ENCODE measurements around the gene GRIN1. TPM values are rescaled to one million over a fixed set of nuclear protein-coding genes. Genes with fewer than 3 reads are reported as not detected.

The GRIN1 gene
- total and polyA plus RNA-seq, 8 donors = 0.25 to 0.55 (median 0.31) TPM; not detected in 5

- WGBS, 5 donors = 83 to 89% (median 89%) methylated on average over 32 to 49 of the region's 49 CpGs
- no peak for TF ChIP-seq EP300 (IDR thresholded peaks at IDR 0.05)
- TF ChIP-seq POLR2AphosphoS5 (IDR thresholded peaks at IDR 0.05) = no peak
- TF ChIP-seq POLR2A (IDR thresholded peaks at IDR 0.05) = no peak
- TF ChIP-seq CTCF (IDR thresholded peaks at IDR 0.05) = no peak
- Histone ChIP-seq H3K9me3 (no peaks in the 10 kb centered on the region), H3K4me3 (no peak overlapping the region), H3K27me3 (no peaks in the 10 kb centered on the region), H3K4me1 (peaks cover 12 to 23% (median 20%) of the 10 kb centered on the region in 4 donors), H3K36me3 (peaks cover 10 to 61% (median 40%) of the 10 kb centered on the region in 4 donors), H3K27ac (no peak overlapping the region)
- DNase-seq = no peak
- intact Hi-C loops (cut with DNase I; ENCODE audit: low total_unique reads) = no loop called here
These were observed 74.5 kb downstream of the GRIN1 start for GRCh38 chr9:137213160-137214060.

GRCh38 chr9:137214620-137215019 lies 75.7 kb downstream of the GRIN1 start:
- no peak for TF ChIP-seq EP300 (IDR thresholded peaks at IDR 0.05)
- H3K36me3 ChIP-seq = peaks cover 10 to 53% (median 30%) of the 10 kb centered on the region in 4 donors
- DNase-seq = no peak
- no peak overlapping the region for H3K27ac ChIP-seq
- peaks cover 14 to 35% (median 32%) of the 10 kb centered on the region in 4 donors for H3K4me1 ChIP-seq
- intact Hi-C loops (cut with DNase I; ENCODE audit: low total_unique reads) = no loop called here
- H3K4me3 ChIP-seq = no peak overlapping the region
- no peaks in the 10 kb centered on the region for H3K27me3 ChIP-seq
- no peaks in the 10 kb centered on the region for H3K9me3 ChIP-seq
- WGBS, 5 donors = 92 to 97% (median 96%) methylated on average over 17 to 19 of the region's 19 CpGs

- TF ChIP-seq POLR2AphosphoS5 (IDR thresholded peaks at IDR 0.05) (no peak), CTCF (IDR thresholded peaks at IDR 0.05) (no peak), EP300 (IDR thresholded peaks at IDR 0.05) (no peak), POLR2A (IDR thresholded peaks at IDR 0.05) (no peak)
- 92 to 95% (median 94%) methylated on average over 18 to 22 of the region's 22 CpGs for WGBS, 5 donors
- Histone ChIP-seq H3K4me1 (peaks cover 14 to 41% (median 39%) of the 10 kb centered on the region in 4 donors), H3K27me3 (no peaks in the 10 kb centered on the region), H3K4me3 (no peak overlapping the region), H3K27ac (no peak overlapping the region), H3K36me3 (peaks cover 10 to 45% (median 22%) of the 10 kb centered on the region in 4 donors), H3K9me3 (no peaks in the 10 kb centered on the region)
- no peak for DNase-seq
- intact Hi-C loops (cut with DNase I; ENCODE audit: low total_unique reads) = no loop called here
These were observed 76.4 kb downstream of the GRIN1 start for GRCh38 chr9:137215196-137215986.

GRCh38 chr9:137216188-137216965 lies 77.4 kb downstream of the GRIN1 start:
- intact Hi-C loops (cut with DNase I; ENCODE audit: low total_unique reads) = no loop called here
- H3K4me1 ChIP-seq = peaks cover 19 to 51% (median 48%) of the 10 kb centered on the region in 4 donors
- peak overlapping the region in 1 of 4 donors; percentile 45 for H3K4me3 ChIP-seq
- peak overlapping the region; percentile 87 to 91 (median 89) for H3K27ac ChIP-seq
- H3K27me3 ChIP-seq = peaks cover 0 to 5% (median 0%) of the 10 kb centered on the region in 3 donors
- H3K36me3 ChIP-seq = peaks cover 10 to 42% (median 19%) of the 10 kb centered on the region in 4 donors
- 88 to 95% (median 93%) methylated on average over 18 to 30 of the region's 30 CpGs for WGBS, 5 donors
- no peak for DNase-seq
- TF ChIP-seq EP300 (IDR thresholded peaks at IDR 0.05) = no peak
- no peak for TF ChIP-seq POLR2A (IDR thresholded peaks at IDR 0.05)
- TF ChIP-seq CTCF (IDR thresholded peaks at IDR 0.05) = no peak
- no peak for TF ChIP-seq POLR2AphosphoS5 (IDR thresholded peaks at IDR 0.05)
- no peaks in the 10 kb centered on the region for H3K9me3 ChIP-seq
